B cell (primary cell): ENCODE measurements around the gene PITX2. TPM values are rescaled to one million over a fixed set of nuclear protein-coding genes. Genes with fewer than 3 reads are reported as not detected.

ENCODE experiments used
- ATAC-seq: fragments of 200-7000 bp; cut with Tn5 transposase; one replicate; pipeline ENCODE4 v1.10.0; 2021; ENCODE audit warnings: low read depth, mild to moderate bottlenecking, moderate number of reproducible peaks, moderate library complexity
- CTCF ChIA-PET: fragments of 350-600 bp; sonication (Branson Sonifier 250); formaldehyde crosslinking; loops from one replicate; lab custom pipeline; 2021; ENCODE audit warnings: antibody characterized with exemption, inconsistent platforms; lab: Charles Lee
- POLR2A ChIA-PET: fragments of 350-600 bp; sonication (Branson Sonifier 250); formaldehyde crosslinking; loops from one replicate; lab custom pipeline; 2021; ENCODE audit warnings: antibody characterized with exemption; lab: Charles Lee
- DNase-seq: peaks from one replicate; pipeline ENCODE4 v3.0.0; 2013
- H2AFZ ChIP-seq: 2 replicates; pipeline ENCODE4 v1.6.1; 2012; ENCODE audit warnings: mild to moderate bottlenecking, low read depth, low read length; ENCODE audit not compliant: insufficient read depth, poor library complexity, severe bottlenecking
- H3K27ac ChIP-seq, 2 donors: 1 replicate in 1 of 2; 2 replicates in 1 of 2; pipeline ENCODE4 v1.5.1; 2012 to 2013; ENCODE audit warnings: low read length in 2 of 2, mild to moderate bottlenecking in 2 of 2, moderate library complexity in 1 of 2
- H3K27me3 ChIP-seq, 4 experiments: fragments of 200-600 bp in 1 of 4; sonication (generic) in 1 of 4; replicated peaks in 1 of 4; 1 replicate in 2 of 4; 2 replicates in 2 of 4; pipeline versions ENCODE4 v1.6.1 to v1.7.0; 2013 to 2016; ENCODE audit warnings: low read length in 3 of 4, mild to moderate bottlenecking in 2 of 4, mixed read lengths in 1 of 4, moderate library complexity in 1 of 4; ENCODE audit not compliant: insufficient read depth in 4 of 4, control insufficient read depth in 3 of 4; ENCODE audit errors: control extremely low read depth in 1 of 4
- H3K36me3 ChIP-seq, 2 experiments: replicated peaks in 1 of 2; 1 replicate in 1 of 2; 2 replicates in 1 of 2; pipeline versions ENCODE4 v1.6.1 to v1.7.1; 2013; ENCODE audit warnings: low read length in 1 of 2; ENCODE audit not compliant: insufficient read depth in 2 of 2, control insufficient read depth in 1 of 2; ENCODE audit errors: control extremely low read depth in 1 of 2, extremely low read depth in 1 of 2
- H3K4me1 ChIP-seq, 2 donors: fragments of 200-600 bp in 1 of 2; sonication (generic) in 1 of 2; 1 replicate in 1 of 2; 2 replicates in 1 of 2; pipeline versions ENCODE4 v1.5.1 to v1.6.1; 2013 to 2017; ENCODE audit warnings: low read length in 2 of 2; ENCODE audit not compliant: control insufficient read depth in 2 of 2, insufficient read depth in 2 of 2
- H3K4me2 ChIP-seq: replicated peaks from 2 replicates; pipeline ENCODE3; 2012; ENCODE audit warnings: mild to moderate bottlenecking, low read depth, low read length; ENCODE audit not compliant: poor library complexity, severe bottlenecking
- H3K4me3 ChIP-seq, 5 experiments: fragments of 200-600 bp in 1 of 5; sonication (generic) in 1 of 5; 1 replicate in 3 of 5; 2 replicates in 2 of 5; pipeline versions ENCODE4 v1.5.1 to v1.7.0; 2011 to 2016; ENCODE audit warnings: low read length in 4 of 5, mild to moderate bottlenecking in 4 of 5, low read depth in 2 of 5, control low read depth in 1 of 5, moderate library complexity in 1 of 5; ENCODE audit not compliant: insufficient read depth in 1 of 5; ENCODE audit errors: control extremely low read depth in 1 of 5, extremely low read depth in 1 of 5
- H3K79me2 ChIP-seq: fragments of 200-600 bp; sonication (generic); one replicate; pipeline ENCODE4 v1.6.0; 2016; ENCODE audit warnings: low read length; ENCODE audit not compliant: control insufficient read depth, insufficient read depth
- H3K9ac ChIP-seq: fragments of 200-600 bp; sonication (generic); 2 replicates; pipeline ENCODE4 v1.6.1; 2017; ENCODE audit warnings: mild to moderate bottlenecking, low read length, moderate library complexity
- H3K9me3 ChIP-seq, 3 donors: one replicate each; pipeline versions ENCODE4 v1.6.1 to v1.7.1; 2013; ENCODE audit warnings: low read length in 2 of 3; ENCODE audit not compliant: control insufficient read depth in 2 of 3, insufficient read depth in 1 of 3; ENCODE audit errors: control extremely low read depth in 1 of 3
- H4K20me1 ChIP-seq: 2 replicates; pipeline ENCODE4 v1.6.0; 2012; ENCODE audit warnings: mild to moderate bottlenecking, low read length; ENCODE audit not compliant: insufficient read depth, control insufficient read depth, poor library complexity, severe bottlenecking
- H3K27ac Mint-ChIP-seq: one replicate; pipeline ENCODE4 v1.8.0; 2021; ENCODE audit warnings: mixed read lengths
- H3K27me3 Mint-ChIP-seq: one replicate; pipeline ENCODE4 v1.8.0; 2021; ENCODE audit warnings: mixed read lengths
- H3K4me1 Mint-ChIP-seq: one replicate; pipeline ENCODE4 v1.8.0; 2021; ENCODE audit warnings: mixed read lengths
- H3K4me3 Mint-ChIP-seq: one replicate; pipeline ENCODE4 v1.8.0; 2021; ENCODE audit warnings: mixed read lengths
- H3K9me3 Mint-ChIP-seq: one replicate; pipeline ENCODE4 v1.8.0; 2022; ENCODE audit warnings: mixed read lengths; ENCODE audit not compliant: insufficient read depth
- EZH2 ChIP-seq: IDR thresholded peaks from 2 replicates; pipeline ENCODE4 v1.6.1; 2012; ENCODE audit warnings: borderline replicate concordance, low read depth, mild to moderate bottlenecking, moderate library complexity, low read length; ENCODE audit not compliant: insufficient read depth, poor library complexity, severe bottlenecking
- WGBS: methylation state at CpG from one replicate; pipeline ENCODE4 v1.1.5; 2013; ENCODE audit warnings: missing lambda C conversion rate; ENCODE audit not compliant: insufficient coverage; 5-methylcytosine and 5-hydroxymethylcytosine counted together
- intact Hi-C: fragments of 100-400 bp; cut with micrococcal nuclease; formaldehyde crosslinking; loops from one replicate; pipeline ENCODE4 v1.10.0; 2022
- polyA plus RNA-seq: library from polyadenylated mRNA; depleted of rRNA; stranded (reverse); fragments of >200 nt; gene quantifications from 2 replicates; pipeline ENCODE4 v1.2.3, GENCODE V29; 2012
- total RNA-seq, 2 donors: library from RNA; stranded (reverse); fragments of 120-200 nt in 1 of 2; gene quantifications; 1 replicate in 1 of 2; 2 replicates in 1 of 2; pipeline versions ENCODE4 v1.2.3 to v1.2.4, GENCODE V29; 2013 to 2022
- TF ChIP-seq, protein P1 (sequence below): fragments of 200-600 bp; IDR thresholded peaks from one replicate; pipeline ENCODE4 v1.8.0; 2022; ENCODE audit warnings: antibody characterized with exemption, mild to moderate bottlenecking

PITX2 gene
- total and polyA plus RNA-seq, 2 donors (not counting 1 experiment from before 2014, with no cell fraction given), result not detected

DNA sequence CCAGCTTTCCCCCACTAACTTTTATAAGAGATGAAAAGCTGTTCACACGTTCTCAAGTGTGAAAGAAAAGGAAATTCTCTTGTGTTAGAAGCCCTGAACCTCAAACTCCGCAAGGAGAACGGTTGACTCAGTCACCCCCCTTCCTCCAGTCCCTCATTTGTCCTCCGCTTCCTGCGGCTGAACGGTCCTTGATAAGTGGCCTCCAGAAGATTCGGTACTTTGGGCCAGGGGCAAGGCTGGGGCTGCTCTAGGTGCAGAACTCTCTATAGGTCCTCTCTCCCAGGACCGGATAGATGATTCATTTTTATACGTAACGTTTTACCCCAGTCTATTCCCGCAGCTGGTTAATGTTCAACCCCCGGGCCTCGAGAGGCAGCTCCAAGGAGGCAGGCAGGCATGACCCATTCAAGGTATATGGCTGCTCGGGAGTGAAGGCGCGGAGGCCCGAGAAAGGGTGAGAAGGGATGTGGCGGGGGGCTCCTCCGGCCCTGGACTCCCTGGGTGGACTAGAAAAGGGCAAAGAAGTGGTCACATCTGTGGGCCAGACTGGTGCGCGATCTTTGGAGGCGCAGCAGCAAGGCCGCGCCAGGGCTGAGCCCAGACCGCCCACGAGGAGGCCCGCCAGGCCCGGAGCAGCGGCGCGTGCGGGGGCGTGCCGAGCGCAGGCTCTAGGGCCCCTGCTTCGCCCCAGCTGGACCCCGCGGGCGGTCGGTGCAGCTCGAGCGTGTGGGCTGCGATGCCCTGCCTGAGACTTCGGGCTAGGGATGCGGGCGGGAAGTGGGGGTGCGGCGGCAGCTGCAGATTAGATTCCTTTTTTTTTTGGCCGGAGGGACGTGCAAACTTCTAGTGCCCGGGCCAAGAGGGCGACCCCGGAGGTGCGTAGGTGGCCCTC lies 11.7 kb downstream of the PITX2 start:
- Histone ChIP-seq H3K79me2 (no peaks in the 10 kb centered on the region), H3K4me2 (no peak overlapping the region), H3K4me1 (peaks cover 0 to 7% of the 10 kb centered on the region in 2 donors), H3K4me3 (no peak overlapping the region), H2AFZ (no peak overlapping the region), H3K9me3 (peaks cover 0 to 41% (median 0%) of the 10 kb centered on the region in 3 donors), H4K20me1 (no peaks in the 10 kb centered on the region), H3K36me3 (no peaks in the 10 kb centered on the region), H3K27ac (no peak overlapping the region), H3K9ac (no peak overlapping the region), H3K27me3 (peaks cover 0 to 61% (median 52%) of the 10 kb centered on the region in 4 experiments)
- ATAC-seq (no peak), DNase-seq (no peak)
- H3K4me1 Mint-ChIP-seq, result no peaks in the 10 kb centered on the region
- POLR2A ChIA-PET, result no interaction called here
- no peak overlapping the region for H3K4me3 Mint-ChIP-seq
- CTCF ChIA-PET, result no interaction called here
- H3K27me3 Mint-ChIP-seq, result peaks cover 54% of the 10 kb centered on the region
- H3K27ac Mint-ChIP-seq, result no peak overlapping the region
- no peaks in the 10 kb centered on the region for H3K9me3 Mint-ChIP-seq
- intact Hi-C loops, result loop anchor here (10.0 kb wide), 1 partner anchor 1904 kb away; the partner anchor contains the start of gene NEUROG2
- no peak for TF ChIP-seq EZH2
- WGBS, result 11% methylated on average over 49 of the region's 54 CpGs

DNA sequence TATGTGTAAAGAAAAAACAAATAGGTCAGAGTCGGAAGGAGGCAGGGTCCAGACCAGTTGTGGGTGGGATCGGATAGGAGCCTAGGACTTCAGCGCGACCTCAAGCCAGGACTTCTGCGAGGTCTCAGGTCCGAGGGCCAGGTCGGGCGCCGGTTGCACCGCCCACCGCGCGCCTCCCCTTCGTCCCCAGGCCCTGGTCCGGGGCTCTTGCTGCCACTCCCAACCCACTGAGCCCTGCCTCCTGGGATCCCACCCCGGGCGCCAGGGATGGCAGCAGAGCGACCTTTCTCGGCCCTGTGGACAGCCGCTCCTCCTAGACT lies 12.3 kb downstream of the PITX2 start:
- Histone ChIP-seq H4K20me1 (no peaks in the 10 kb centered on the region), H3K9me3 (peaks cover 0 to 37% (median 0%) of the 10 kb centered on the region in 3 donors), H3K4me3 (no peak overlapping the region), H2AFZ (no peak overlapping the region), H3K4me1 (peaks cover 0 to 4% of the 10 kb centered on the region in 2 donors), H3K4me2 (no peak overlapping the region), H3K27ac (no peak overlapping the region), H3K27me3 (peaks cover 0 to 55% (median 46%) of the 10 kb centered on the region in 4 experiments), H3K9ac (no peak overlapping the region), H3K79me2 (no peaks in the 10 kb centered on the region), H3K36me3 (no peaks in the 10 kb centered on the region)
- no peak for TF ChIP-seq EZH2
- TF ChIP-seq, protein P1, sequence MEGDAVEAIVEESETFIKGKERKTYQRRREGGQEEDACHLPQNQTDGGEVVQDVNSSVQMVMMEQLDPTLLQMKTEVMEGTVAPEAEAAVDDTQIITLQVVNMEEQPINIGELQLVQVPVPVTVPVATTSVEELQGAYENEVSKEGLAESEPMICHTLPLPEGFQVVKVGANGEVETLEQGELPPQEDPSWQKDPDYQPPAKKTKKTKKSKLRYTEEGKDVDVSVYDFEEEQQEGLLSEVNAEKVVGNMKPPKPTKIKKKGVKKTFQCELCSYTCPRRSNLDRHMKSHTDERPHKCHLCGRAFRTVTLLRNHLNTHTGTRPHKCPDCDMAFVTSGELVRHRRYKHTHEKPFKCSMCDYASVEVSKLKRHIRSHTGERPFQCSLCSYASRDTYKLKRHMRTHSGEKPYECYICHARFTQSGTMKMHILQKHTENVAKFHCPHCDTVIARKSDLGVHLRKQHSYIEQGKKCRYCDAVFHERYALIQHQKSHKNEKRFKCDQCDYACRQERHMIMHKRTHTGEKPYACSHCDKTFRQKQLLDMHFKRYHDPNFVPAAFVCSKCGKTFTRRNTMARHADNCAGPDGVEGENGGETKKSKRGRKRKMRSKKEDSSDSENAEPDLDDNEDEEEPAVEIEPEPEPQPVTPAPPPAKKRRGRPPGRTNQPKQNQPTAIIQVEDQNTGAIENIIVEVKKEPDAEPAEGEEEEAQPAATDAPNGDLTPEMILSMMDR, result no peak
- POLR2A ChIA-PET, result no interaction called here
- H3K27ac Mint-ChIP-seq, result no peak overlapping the region
- H3K27me3 Mint-ChIP-seq, result peaks cover 53% of the 10 kb centered on the region
- no peak overlapping the region for H3K4me3 Mint-ChIP-seq
- CTCF ChIA-PET, result no interaction called here
- WGBS, result 12% methylated on average over 15 of the region's 20 CpGs
- intact Hi-C loops, result loop anchor here (10.0 kb wide), 1 partner anchor 1904 kb away; the partner anchor contains the start of gene NEUROG2
- ATAC-seq (no peak), DNase-seq (no peak)
- H3K9me3 Mint-ChIP-seq, result no peaks in the 10 kb centered on the region
- H3K4me1 Mint-ChIP-seq, result no peaks in the 10 kb centered on the region
